T-helper 2 cell (primary cell): ENCODE measurements around the gene TRPM1.
A peak's percentile ranks its signal among the peaks of the same experiment; 100 is the strongest.

Experiments used
- DNase-seq, 5 experiments: peaks; one replicate each; pipeline versions ENCODE4 v3.0.0 to v3.0.0-alpha.2; 2012 to 2022

The TRPM1 gene

GRCh38 chr15:30962079-30962478 is 139.4 kb downstream of the TRPM1 start:
- DNase-seq: no peak

GRCh38 chr15:30958219-30958618 is 143.3 kb downstream of the TRPM1 start:
- no peak for DNase-seq

- peak in 1 of 5 experiments; percentile 12 for DNase-seq
Measured at GRCh38 chr15:30956216-30957124, 145.1 kb downstream of the TRPM1 start.

GRCh38 chr15:30954674-30955073 is 146.9 kb downstream of the TRPM1 start:
- DNase-seq: no peak

- DNase-seq: peak in 1 of 5 experiments; percentile 18
Measured at GRCh38 chr15:30953731-30954378, 147.7 kb downstream of the TRPM1 start.

GRCh38 chr15:30953183-30953582 is 148.3 kb downstream of the TRPM1 start:
- DNase-seq: no peak
